ENCODE data around the gene APPL1. TPM values are rescaled to one million over a fixed set of nuclear protein-coding genes. Genes with fewer than 3 reads are reported as not detected.

The APPL1 gene
- total and polyA plus RNA-seq, 9 of the 15 experiments (the other 6 are each of a cell fraction or from before 2014, with no cell fraction given) = 2.8 to 12.3 (median 7.1) TPM

DNA sequence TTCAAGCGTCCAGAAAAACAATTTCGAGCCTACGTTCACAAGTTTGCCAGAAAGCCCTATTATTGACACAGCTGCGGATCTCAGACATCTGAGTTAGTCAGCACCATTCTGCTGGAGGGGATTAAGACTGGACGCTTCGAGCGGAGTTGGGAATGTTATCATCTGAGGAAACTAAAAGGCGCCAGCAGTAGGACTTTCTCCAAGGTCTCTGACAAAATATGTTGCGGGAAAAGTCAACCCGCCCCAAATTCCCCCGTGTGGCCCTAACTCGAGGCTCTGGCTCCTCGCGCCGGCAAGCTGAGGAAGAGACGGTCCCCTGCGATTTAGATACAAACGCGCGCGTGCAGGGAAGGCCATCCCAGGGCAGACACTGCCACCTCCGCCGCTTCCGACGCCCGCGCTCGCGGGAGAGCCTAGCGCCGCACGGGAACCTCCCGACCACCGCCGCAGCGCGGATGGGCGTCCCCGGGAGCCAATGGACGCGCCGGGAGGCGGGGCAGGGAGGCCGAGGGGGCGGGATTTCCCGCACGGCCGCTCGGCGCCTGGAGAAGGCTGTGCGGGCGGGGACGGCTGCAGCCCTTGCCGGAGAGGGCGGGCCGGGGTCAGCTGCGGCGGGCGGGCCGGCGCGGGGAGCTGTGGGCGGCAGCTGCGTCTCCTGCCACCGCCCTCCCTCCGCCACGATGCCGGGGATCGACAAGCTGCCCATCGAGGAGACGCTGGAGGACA, at the start of gene APPL1 (continued):
- TF ChIP-seq NCOR1 (IDR thresholded peaks at IDR 0.05) (0 out of 2 replicates have a peak, but pooled peaks have one; percentile 5), RBBP5 (IDR thresholded peaks at IDR 0.05; ENCODE audit: borderline replicate concordance, insufficient read depth, low read length, poor library complexity, severe bottlenecking) (peak; percentile 53), MYC (IDR thresholded peaks at IDR 0.05; ENCODE audit: low read depth, low read length) (0 out of 2 replicates have a peak, but pooled peaks have one; percentile 10), MYC (CRISPR knock-in tag; IDR thresholded peaks at IDR 0.05; ENCODE audit: borderline replicate concordance, low read depth) (no peak), GTF2F1 (IDR thresholded peaks at IDR 0.05; ENCODE audit: low read depth, low read length) (no peak), NBN (IDR thresholded peaks at IDR 0.05; ENCODE audit: low read depth) (peak; percentile 70; the same call in 1 of the 2 replicates), ZNF384 (IDR thresholded peaks at IDR 0.05; ENCODE audit: low read depth, low read length) (no peak), ZNF584 (CRISPR knock-in tag; IDR thresholded peaks at IDR 0.05; ENCODE audit: low read depth) (no peak), ARHGAP35 (IDR thresholded peaks at IDR 0.05; ENCODE audit: partially characterized antibody) (no peak), NR0B1 (IDR thresholded peaks at IDR 0.05; ENCODE audit: partially characterized antibody) (no peak), FOSL1 (tag; conservative IDR thresholded peaks at IDR 0.05) (peak; percentile 36; the same call in 1 of the 2 replicates), CTCFL (IDR thresholded peaks at IDR 0.05; ENCODE audit: borderline replicate concordance, insufficient read depth, low read depth, low read length, poor library complexity, severe bottlenecking) (no peak), NR2C2 (CRISPR knock-in tag; IDR thresholded peaks at IDR 0.05) (no peak), NR2C2 (tag; IDR thresholded peaks at IDR 0.05) (peak; percentile 66), CXXC5 (CRISPR knock-in tag; IDR thresholded peaks at IDR 0.05) (peak; percentile 96), PBX2 (CRISPR knock-in tag; IDR thresholded peaks at IDR 0.05; ENCODE audit: low read depth) (peak; percentile 82), PBX2 (tag; conservative IDR thresholded peaks at IDR 0.05; ENCODE audit: low read depth) (peak; percentile 68), RB1 (IDR thresholded peaks at IDR 0.05; ENCODE audit: low read depth) (peak; percentile 52), NCOA1 (IDR thresholded peaks at IDR 0.05; ENCODE audit: low read depth) (no peak), RNF2 (IDR thresholded peaks at IDR 0.05) (peak; percentile 46)
- TF ChIP-seq, protein P1, sequence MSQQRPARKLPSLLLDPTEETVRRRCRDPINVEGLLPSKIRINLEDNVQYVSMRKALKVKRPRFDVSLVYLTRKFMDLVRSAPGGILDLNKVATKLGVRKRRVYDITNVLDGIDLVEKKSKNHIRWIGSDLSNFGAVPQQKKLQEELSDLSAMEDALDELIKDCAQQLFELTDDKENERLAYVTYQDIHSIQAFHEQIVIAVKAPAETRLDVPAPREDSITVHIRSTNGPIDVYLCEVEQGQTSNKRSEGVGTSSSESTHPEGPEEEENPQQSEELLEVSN (IDR thresholded peaks at IDR 0.05; ENCODE audit: borderline replicate concordance in 1 of 2, extremely low read depth in 1 of 2, insufficient read depth in 1 of 2, insufficient read length in 1 of 2, low read depth in 1 of 2, low read length in 1 of 2, poor library complexity in 1 of 2, severe bottlenecking in 1 of 2) = peak; percentile 69 to 88

All from K562 (cell line).